Measurements from ENCODE around the gene CLTC.

CLTC gene

GRCh38 chr17:59611503-59611902, 8.2 kb upstream of the CLTC start:
- no peak for TF ChIP-seq ZFX (IDR thresholded peaks at IDR 0.05; ENCODE audit: borderline replicate concordance)
- no peak for TF ChIP-seq CTCF (IDR thresholded peaks at IDR 0.05)
- no peak overlapping the region for H3K27ac ChIP-seq

GRCh38 chr17:59616253-59616920, 3.3 kb upstream of the CLTC start:
- no peak for TF ChIP-seq CTCF (IDR thresholded peaks at IDR 0.05)
- no peak for TF ChIP-seq ZFX (IDR thresholded peaks at IDR 0.05; ENCODE audit: borderline replicate concordance)
- H3K27ac ChIP-seq = no peak overlapping the region

GRCh38 chr17:59617156-59617732, 2.5 kb upstream of the CLTC start:
- peak overlapping the region; percentile 97 for H3K27ac ChIP-seq
- TF ChIP-seq CTCF (IDR thresholded peaks at IDR 0.05) = no peak
- TF ChIP-seq ZFX (IDR thresholded peaks at IDR 0.05; ENCODE audit: borderline replicate concordance) = no peak

- H3K27ac ChIP-seq = peak overlapping the region; percentile 97
- TF ChIP-seq CTCF (IDR thresholded peaks at IDR 0.05) (no peak), ZFX (IDR thresholded peaks at IDR 0.05; ENCODE audit: borderline replicate concordance) (no peak)
These were observed 729 bp upstream of the CLTC start for GRCh38 chr17:59619035-59619297.

- TF ChIP-seq ZFX (IDR thresholded peaks at IDR 0.05; ENCODE audit: borderline replicate concordance) (no peak), CTCF (IDR thresholded peaks at IDR 0.05) (no peak)
- peak overlapping the region; percentile 97 for H3K27ac ChIP-seq
These were observed 317 bp downstream of the CLTC start for GRCh38 chr17:59620064-59620359.

GRCh38 chr17:59620518-59621259, 994 bp downstream of the CLTC start:
- TF ChIP-seq ZFX (IDR thresholded peaks at IDR 0.05; ENCODE audit: borderline replicate concordance) (no peak), CTCF (IDR thresholded peaks at IDR 0.05) (no peak)
- H3K27ac ChIP-seq = peak overlapping the region; percentile 97

GRCh38 chr17:59621771-59622170, 2.1 kb downstream of the CLTC start:
- no peak for TF ChIP-seq CTCF (IDR thresholded peaks at IDR 0.05)
- TF ChIP-seq ZFX (IDR thresholded peaks at IDR 0.05; ENCODE audit: borderline replicate concordance) = no peak

More at GRCh38 chr17:59621771-59622170, 2.1 kb downstream of the CLTC start:
- no peak overlapping the region for H3K27ac ChIP-seq

Measured in 22Rv1 (cell line).